Nucleus accumbens (tissue), 56 donors: Measurements from ENCODE around the gene ARHGAP28.
"Not testable (repeated sequence)": the region's sequence is repeated elsewhere in the genome, so short reads cannot be mapped to it uniquely, and the experiment has no call there.

Source experiments
- DNase-seq, 56 donors: peaks; one replicate each; lab custom pipeline; 2025; lab: John Stamatoyannopoulos, UW

Gene ARHGAP28

DNA sequence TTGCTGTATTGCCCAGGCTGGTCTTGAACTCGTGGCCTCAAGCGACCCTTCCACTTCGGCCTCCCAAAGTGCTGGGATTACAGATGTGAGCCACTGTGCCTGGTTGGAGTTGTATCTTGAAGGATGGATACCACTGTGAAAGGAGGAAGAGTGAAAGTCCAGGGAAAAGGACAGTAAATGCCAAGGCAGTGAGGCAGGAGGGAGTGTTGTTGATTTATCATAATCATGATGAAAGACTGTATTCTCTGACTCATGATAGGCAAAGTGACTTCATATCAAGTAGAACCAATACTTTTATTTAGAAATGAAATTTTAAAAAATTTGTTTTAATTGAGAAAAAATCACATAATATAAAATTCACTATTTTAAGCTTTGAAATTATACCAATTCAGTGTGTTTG is 162.3 kb downstream of the ARHGAP28 start:
- no peak for DNase-seq

DNA sequence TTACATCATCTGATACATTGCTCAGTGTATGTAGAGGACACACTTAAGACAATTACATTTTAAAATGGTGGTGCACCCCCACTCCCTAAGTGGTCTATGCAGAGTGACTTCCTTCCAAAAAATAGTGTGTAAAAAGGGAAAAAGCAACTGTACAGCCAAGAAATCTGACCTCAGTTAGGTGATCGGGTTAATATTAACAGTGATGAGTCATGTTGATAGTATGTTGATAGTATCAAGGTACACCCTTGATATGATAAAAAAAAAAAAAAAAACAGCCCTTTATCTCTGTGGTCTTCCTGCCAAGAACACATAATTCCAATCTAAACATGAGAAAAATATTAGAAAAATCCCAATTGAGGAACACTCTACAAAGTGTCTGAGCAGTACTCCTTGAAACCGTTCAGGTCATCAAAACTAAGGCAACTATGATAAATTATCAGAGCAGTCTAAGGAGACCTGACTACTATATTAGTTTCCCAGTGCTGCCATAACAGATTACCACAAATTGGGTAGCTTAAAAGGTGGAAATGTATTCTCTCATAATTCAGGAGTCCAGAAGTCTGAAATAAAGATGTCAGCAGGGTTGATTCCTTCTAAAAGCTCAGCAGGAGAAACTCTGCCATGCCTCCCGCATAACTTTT is 171.9 kb downstream of the ARHGAP28 start:
- DNase-seq = no peak

DNA sequence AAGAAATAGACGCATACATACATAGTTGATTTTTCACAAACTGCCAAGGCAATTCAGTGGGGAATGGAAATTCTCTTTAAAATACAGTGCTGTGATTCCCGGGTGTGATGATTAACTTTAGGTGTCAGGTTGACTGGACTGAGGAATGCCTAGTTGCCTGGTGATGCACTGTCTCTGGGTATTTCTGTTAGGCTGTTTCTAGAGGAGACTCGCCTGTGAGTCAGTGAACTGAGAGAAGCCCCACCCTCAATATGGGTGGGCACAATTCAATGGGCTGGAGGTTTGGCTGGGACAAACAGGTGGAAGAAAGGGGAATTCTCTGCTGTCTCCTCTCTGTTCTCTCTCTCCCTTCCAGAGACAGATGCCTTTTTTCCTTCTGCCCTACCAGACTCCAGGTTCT is 187.6 kb downstream of the ARHGAP28 start:
- DNase-seq = no peak

DNA sequence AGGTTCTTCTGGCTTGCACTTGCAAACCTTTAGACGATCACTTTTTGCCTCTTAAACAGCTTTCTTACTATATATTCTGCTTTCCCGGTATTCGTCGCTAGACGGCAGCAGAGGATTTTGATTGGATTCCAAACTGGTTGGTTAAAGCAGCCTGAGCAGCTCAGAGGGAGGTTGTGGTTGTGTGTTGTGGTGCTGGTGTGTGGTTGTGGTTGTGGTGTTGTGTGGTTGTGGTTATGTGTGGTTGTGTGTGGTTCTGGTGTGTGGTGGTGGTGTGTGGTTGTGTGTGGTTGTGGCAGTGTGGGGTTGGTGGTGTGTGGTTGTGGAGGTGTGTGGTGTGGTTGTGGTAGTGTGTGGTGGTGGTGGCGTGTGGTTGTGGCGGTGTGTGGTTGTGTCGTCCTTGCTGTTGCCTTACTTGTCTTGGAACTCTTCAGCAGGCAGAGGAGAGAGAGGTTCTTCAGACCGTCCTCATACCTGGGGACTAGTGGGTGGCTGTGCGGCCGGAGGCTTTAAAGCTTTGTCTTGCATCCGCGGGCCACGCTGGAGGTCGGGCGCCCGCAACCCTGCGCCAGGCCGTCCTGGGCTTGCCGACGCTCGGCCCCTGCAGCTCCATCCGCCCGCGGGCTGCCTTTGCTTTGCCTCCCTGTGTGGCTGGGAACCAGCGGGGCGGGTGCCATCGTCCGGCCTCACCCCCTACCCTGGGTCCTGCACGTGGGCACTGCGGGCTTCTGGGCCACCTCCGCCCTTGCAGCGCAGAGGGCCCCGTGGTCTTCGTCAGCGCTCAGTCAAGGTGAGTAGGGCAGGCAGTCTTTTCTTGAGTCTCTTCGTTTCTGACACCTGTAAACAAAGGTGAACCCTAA is 190.8 kb downstream of the ARHGAP28 start:
- peak in 16 of 56 donors; percentile 0 to 48 (median 8) for DNase-seq

DNA sequence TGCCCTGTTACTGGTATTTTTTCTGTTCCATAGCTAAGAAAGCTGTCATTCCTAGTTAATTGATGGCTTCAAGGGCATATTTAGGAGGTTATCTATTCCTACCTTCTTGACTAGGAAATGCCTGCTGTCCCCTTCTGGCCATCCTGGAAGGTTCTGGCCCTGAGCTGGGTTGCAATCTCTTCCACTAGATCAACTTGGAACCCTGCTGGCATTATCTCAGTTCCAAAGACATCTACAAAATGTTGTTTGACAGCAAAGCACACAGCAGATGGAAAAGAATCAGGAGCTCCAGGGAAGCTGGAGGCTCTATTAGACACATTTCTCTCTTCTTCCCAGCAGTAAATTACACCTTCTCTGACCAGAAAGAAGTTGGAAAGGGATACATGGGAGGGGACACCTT is 192.1 kb downstream of the ARHGAP28 start:
- no peak for DNase-seq

DNA sequence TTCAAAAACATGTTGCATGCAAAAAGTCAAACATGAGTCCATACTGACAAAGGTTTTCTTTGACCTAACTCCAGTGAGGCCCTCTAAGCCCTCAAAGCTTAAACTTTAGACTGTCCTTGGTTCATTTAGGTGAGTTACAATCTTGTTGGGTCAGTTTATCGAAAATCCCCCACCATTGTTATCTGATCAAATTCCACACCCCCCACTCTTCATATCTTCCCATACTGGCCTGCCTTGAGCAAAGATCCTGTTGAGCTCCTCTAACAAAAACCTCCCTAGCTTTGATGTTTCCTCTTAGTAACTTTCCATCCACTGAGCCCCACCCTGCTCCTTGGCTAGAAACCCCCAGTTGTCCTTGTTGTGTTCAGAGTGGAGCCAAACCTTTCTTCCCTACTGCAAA is 193.7 kb downstream of the ARHGAP28 start:
- no peak for DNase-seq

DNA sequence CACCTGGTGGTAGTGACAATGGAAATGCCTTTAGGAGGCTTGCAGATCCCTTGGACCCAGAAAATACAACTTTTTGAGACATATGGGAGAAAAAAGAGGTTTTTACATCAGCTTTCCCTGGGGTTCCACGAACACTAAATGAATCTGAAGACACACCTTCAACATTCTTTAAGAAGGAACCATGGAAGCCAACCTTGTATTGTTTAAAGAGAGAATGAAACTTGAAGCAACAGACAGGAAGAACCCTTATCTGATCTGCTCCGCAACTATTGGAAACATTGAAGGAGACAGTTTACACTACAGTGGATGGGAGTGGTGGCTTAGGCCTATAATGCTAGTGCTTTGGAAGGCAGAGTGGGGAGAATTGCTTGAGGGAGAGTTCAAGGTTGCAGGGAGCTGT is 197.6 kb downstream of the ARHGAP28 start:
- DNase-seq = no peak

DNA sequence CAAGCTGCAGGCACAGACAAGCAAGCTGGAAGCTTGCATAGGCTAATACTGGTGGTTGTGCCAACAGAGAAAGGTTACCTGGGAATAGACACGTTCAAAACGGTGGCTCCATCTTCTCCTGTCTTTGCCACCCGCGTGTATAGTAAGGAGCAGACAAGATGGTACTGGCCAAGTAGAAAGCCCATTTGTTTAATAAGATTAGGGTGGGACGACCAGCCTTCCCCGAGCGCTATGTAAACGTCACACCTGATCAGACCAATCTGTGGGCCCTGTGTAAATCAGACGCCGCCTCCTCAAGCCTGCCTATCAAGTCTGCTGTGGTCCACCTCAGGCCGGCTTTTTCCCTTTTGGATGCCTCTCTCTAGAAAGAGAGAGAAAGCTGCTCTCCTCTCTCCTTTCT is 198.8 kb downstream of the ARHGAP28 start:
- DNase-seq = no peak

DNA sequence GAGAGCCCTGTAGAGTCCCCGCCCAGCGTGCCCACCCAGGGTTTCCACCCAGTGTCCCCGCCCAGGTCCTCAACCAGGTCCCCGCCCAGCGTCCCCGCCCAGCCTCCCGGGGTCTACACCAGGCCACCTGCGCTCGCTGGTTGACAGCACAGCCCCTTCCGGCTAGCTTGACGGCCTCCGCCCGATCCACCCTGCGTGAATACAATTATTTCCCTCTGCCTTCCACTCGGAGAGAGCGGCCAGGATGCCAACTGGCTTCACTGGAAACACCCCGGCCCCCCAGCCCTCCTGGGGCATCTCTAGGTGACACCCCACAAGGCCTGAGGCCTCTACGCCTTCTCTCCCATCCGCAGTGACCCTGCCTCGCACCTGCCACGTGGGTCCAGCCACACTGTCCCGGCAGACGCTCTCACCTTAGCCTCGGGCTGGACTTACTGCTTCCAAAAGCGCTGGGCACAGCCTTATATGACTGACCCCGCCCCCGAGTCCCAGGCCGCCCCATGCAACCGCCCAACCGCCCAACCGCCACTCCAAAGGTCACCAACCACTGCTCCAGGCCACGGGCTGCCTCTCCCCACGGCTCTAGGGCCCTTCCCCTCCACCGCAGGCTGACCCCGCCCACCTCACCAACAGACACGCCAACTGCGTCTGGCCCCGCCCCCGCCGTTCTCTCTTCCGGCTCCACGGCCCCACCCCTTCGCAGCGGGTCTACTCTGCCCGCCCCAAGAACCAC is 200.0 kb downstream of the ARHGAP28 start:
- no peak for DNase-seq

DNA sequence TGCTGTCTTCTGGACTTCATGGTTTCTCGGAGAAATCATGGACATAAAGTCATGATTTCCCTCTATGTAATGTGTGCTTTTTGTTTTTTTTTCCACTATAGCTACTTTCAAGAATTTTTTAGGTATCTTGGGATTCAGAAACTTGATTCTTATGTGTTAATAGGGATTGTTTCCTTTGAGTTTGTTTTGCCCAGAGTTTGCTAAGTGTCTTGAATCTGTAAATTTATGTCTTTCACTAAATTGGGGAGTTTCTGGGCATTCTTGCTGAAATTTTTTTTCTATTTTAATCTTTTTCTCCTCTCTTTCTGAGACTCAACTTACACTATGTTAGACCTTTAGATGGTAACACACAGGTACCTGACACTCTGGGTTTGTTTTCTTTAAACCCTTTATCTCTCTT is 205.3 kb downstream of the ARHGAP28 start:
- DNase-seq = no peak

DNA sequence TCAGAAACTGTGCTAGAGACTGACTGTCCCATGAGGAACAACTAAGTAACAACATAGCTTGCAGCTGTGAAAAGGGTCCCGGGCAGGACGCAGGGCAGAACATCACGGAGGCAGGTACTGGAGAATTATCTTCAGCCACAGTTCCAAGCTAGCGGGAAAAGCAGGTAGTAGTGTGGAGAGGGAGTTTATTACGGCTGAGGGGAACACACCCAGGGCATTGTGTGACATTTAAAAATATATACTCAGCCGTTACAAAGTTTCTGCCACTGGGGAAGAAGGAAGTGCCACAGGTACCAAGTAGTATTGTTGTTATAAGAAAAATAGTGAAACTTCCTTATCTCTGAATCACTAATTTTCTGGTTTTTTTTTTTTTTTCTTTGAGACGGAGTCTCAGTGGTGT is 208.5 kb downstream of the ARHGAP28 start:
- no peak for DNase-seq

DNA sequence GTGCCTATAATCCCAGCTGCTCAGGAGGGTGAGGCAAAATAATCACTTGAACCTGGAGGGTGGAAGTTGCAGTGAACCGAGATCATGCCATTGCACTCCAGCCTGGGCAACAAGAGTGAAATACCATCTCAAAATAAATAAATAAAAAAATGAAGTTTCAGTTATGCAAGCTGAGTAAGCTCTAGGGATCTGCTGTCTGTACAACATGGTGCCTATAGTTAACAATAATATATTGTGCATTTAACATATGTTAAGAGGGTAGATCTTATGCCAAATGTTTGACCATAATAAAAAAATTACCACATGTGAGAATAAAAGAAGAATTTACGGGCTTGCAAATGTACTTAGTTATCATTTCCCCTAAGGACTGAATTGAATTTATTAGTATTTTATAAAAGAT is 208.9 kb downstream of the ARHGAP28 start:
- DNase-seq = not testable (repeated sequence)

DNA sequence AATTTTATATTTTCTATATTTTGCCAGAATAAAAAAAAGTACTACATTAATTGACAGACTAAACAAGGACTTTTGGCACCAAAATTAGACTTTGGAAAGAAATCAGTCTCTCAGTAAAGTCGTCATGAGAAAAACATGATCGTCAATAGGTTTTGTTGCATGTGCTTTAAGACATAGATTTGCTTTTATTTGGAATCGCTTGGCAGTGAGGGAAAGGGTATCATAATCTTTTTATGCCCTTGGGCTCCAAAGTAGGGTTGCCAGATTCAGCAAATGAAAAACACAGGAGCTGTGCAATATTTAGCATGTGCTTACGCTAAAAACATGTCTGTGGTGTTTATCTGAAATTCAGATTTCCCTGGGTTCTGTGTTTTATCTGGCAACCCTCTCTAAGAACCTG is 210.5 kb downstream of the ARHGAP28 start:
- DNase-seq = no peak

DNA sequence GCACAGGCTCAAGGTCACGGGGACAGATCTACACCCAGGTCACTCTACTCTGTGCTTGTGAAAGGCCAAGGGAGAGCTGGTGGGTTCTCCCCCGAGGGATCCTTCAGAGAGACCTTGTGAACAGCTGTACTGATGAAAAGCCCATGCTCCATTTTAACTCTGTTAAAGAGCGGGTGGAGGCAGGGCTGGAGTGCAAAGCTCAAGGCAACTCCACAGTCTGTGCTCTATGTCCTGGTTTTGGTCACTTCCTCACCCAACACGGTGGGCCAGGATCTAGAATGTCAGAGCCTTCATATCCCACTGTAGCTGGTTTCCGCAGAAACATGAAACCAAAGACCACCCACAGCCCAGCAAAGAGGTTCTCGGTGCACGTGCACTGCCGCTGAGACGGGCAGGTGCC is 210.9 kb downstream of the ARHGAP28 start:
- DNase-seq = no peak

DNA sequence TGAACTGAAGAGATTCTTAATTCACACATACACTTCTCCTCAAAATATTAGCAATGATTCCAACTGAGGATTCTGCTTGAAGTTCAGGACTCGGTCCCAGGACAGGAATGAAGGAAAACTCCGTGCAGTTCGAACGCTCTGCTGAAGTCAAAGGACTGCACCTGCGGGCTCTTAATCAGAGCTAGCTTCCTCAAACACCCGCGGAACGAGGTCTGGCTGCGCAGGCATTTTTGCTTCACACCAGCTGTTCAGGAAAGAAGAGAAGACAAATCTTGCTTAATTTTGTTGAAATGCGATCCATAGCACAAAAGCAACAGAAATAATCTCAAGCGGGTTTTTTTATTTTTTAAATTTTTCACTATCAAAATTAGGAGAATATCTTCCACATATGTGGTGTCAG is 212.5 kb downstream of the ARHGAP28 start:
- DNase-seq = no peak

DNA sequence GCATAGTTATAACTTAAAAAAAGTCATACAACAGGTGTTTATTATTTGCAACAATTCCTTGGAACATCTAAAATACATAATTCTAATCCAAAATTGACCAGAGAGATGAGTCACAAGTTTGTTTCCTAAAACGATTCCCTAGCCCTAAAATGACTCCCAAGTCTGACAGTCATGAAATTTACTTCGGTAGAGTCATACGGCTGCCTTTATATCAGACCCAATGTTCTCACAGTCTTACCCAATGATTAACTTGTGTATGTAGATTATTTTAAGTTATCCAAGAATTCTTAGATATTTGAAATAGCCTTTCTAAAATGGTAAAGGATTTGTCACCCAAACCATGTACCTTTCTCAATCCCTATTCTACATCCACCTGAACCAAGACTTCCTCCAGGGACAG is 213.2 kb downstream of the ARHGAP28 start:
- no peak for DNase-seq

DNA sequence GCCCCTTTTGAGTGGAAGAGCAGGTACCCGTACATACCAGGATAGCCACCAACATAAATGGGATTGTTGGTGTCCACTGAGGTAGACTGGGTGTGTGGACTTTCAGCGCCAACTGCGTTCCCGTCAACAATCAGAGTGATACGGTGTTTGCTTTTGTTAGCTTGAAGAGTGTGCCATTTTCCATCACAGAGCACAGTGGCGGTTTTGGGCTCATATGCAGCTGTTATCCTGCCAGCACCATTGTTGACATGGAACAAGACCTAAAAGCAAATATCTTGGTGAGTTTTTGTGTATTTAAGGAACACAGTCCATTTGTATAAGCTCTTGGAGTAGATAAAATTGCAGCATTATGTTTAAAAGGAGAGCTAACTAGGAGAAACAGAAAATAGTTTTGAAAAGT is 213.6 kb downstream of the ARHGAP28 start:
- DNase-seq = no peak

DNA sequence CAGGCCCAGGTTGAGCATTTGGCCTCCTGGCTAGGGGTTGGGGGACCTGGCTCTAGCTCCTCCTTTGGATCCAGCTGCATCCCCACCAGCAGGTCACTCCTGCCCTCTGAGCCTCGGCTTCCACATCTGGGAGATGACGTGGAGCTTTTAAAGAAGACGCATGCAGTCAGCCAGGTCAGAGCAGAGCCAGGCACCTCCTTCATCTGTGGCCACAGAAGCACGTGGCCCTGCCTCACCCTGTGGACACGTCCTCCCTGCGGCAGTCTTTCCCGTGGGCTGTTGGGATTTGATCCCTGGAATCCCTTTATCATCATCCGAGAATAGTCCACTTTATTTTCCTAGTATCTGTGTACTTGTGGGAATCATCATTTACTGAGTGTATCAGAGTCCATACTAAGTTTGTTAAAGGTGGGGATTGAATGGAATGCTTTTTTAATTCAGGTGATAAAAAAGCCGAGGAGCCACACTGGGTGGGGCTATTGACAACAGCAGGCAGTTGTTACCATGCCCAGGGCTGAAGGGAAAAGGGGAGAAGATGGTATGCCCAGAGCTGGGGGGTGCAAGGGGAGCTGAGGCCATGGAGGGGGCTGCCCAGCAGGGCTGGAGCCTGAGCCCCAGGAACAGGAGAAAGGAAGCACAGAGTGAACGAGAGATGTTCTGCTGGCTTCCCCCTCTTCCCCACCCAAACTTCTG is 218.0 kb downstream of the ARHGAP28 start:
- no peak for DNase-seq

DNA sequence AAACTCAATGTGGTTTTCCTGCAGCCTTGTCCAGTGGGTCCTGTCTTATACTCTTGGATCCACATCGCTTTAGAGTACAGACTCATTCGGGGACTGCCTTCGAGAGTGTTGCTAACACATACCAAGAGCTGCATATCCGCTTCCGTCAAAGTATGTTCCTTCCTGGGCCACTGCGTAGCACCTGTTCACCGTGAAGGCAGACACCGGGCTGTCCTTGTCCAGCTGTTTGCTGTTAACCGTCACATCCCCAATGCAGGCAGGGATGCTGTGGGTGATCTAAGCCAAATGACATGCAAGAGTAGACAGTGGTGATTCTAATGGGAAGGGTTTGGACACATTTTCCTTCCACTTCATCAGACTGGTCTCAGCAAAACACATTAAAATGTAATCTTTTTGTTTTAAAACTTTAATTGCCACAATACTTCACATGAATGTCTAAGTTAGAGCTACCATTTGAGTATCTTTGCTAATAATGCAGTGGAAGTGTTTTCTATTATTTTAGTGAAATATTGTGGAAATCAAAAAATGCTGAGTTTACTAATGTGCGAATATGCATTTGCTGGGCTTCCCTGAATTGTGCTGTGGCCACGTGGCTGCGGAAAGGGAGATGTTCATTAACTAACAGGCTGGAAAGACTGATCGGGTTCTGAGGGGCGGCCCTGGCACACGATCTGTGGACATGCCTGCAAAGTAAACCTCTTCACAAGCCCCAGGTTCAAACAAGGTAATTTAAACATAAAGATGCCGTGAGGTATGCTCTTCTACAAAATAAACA is 219.0 kb downstream of the ARHGAP28 start:
- DNase-seq = no peak
